K562 (cell line): ENCODE data around the gene PDZD2. TPM values are rescaled to one million over a fixed set of nuclear protein-coding genes. Genes with fewer than 3 reads are reported as not detected.

ENCODE experiments used
- ATAC-seq: fragments of 200-7000 bp; cut with Tn5 transposase; 3 replicates; pipeline ENCODE4 v1.9.1; 2020; ENCODE audit warnings: moderate library complexity
- BruUV-seq: library from RNA; stranded (reverse); fragments of 400-500 nt; replicated peaks from 2 replicates; lab custom pipeline; 2021; lab: Mats Ljungman, UMichigan
- CTCF ChIA-PET: fragments of 300-600 bp; formaldehyde crosslinking; extraction: SDS; loops from one replicate; lab custom pipeline; 2021; ENCODE audit warnings: low intra/inter-chr PET ratio; lab: Yijun Ruan, JAX
- POLR2A ChIA-PET: fragments of 300-600, 350-650 bp; sonication (Branson Sonifier 250); formaldehyde crosslinking; extraction: SDS; loops from one replicate; lab custom pipeline; 2021; ENCODE audit warnings: antibody characterized with exemption, inconsistent platforms; lab: Yijun Ruan, JAX
- DNase-seq, 4 experiments: peaks; one replicate each; pipeline versions ENCODE4 v3.0.0 to v3.0.0-alpha.2; 2011 to 2018; ENCODE audit warnings: low spot score in 3 of 4, mixed read lengths in 3 of 4; ENCODE audit errors: extremely low read depth in 1 of 4
- FAIRE-seq: peaks from 2 replicates; lab custom pipeline; 2011; peaks lifted over from hg19 to GRCh38; lab: Jason Lieb, UNC
- H2AFZ ChIP-seq: 2 replicates; pipeline ENCODE4 v1.6.0; 2011; ENCODE audit warnings: low read depth, low read length, control low read depth, inconsistent platforms
- H3K27ac ChIP-seq: fragments of 200-600 bp; 3 replicates; pipeline ENCODE4 v1.8.0; 2011; ENCODE audit warnings: low read depth, mild to moderate bottlenecking, control low read depth, inconsistent platforms, low read length, moderate library complexity, mixed read lengths; ENCODE audit errors: extremely low read depth
- H3K27me3 ChIP-seq, 2 experiments: fragments of 300-600 bp in 1 of 2; 2 replicates in 1 of 2; 3 replicates in 1 of 2; pipeline versions ENCODE4 v1.6.0 to v1.8.0; 2011; ENCODE audit warnings: inconsistent platforms in 2 of 2, low read length in 2 of 2, mild to moderate bottlenecking in 1 of 2, mixed read lengths in 1 of 2, moderate library complexity in 1 of 2; ENCODE audit not compliant: control insufficient read depth in 2 of 2, insufficient read depth in 2 of 2
- H3K36me3 ChIP-seq: fragments of 300-600 bp; 3 replicates; pipeline ENCODE4 v1.8.0; 2011; ENCODE audit warnings: mild to moderate bottlenecking, low read length, inconsistent platforms; ENCODE audit not compliant: control insufficient read depth, insufficient read depth
- H3K4me1 ChIP-seq, 2 experiments: fragments of 200-600 bp in 1 of 2; replicated peaks in 1 of 2; 2 replicates in 1 of 2; 3 replicates in 1 of 2; pipeline versions ENCODE4 v1.5.1 to v1.8.0; 2011; ENCODE audit warnings: inconsistent platforms in 2 of 2, low read length in 2 of 2, mild to moderate bottlenecking in 1 of 2, mixed read lengths in 1 of 2, moderate library complexity in 1 of 2; ENCODE audit not compliant: control insufficient read depth in 2 of 2, insufficient read depth in 2 of 2
- H3K4me2 ChIP-seq: 2 replicates; pipeline ENCODE4 v1.6.1; 2011; ENCODE audit warnings: low read length, control low read depth, inconsistent platforms, mixed read lengths; ENCODE audit not compliant: insufficient read depth
- H3K4me3 ChIP-seq: fragments of 200-600 bp; sonication (generic), shearing (Covaris generic); 2 replicates; pipeline ENCODE4 v1.5.1; 2016; ENCODE audit warnings: control low read depth, inconsistent platforms
- H3K79me2 ChIP-seq: fragments of 200-600 bp; 3 replicates; pipeline ENCODE4 v1.8.0; 2011; ENCODE audit warnings: low read length, inconsistent platforms; ENCODE audit not compliant: control insufficient read depth, insufficient read depth
- H3K9ac ChIP-seq, 2 experiments: 2 replicates each; pipeline versions ENCODE4 v1.6.0 to v1.6.1; 2011; ENCODE audit warnings: low read depth in 2 of 2, low read length in 2 of 2, control low read depth in 1 of 2, inconsistent platforms in 1 of 2, mild to moderate bottlenecking in 1 of 2, mixed read lengths in 1 of 2; ENCODE audit not compliant: insufficient read depth in 1 of 2
- H3K9me1 ChIP-seq: one replicate; pipeline ENCODE4 v1.6.0; 2011; ENCODE audit warnings: inconsistent platforms, mild to moderate bottlenecking, low read length, moderate library complexity; ENCODE audit not compliant: control insufficient read depth, insufficient read depth
- H3K9me3 ChIP-seq: replicated peaks from 2 replicates; pipeline ENCODE4 v1.5.1; 2011; ENCODE audit warnings: low read depth, low read length, inconsistent platforms; ENCODE audit not compliant: control insufficient read depth, insufficient read depth
- H4K20me1 ChIP-seq: replicated peaks from 2 replicates; pipeline ENCODE4 v1.6.1; 2011; ENCODE audit warnings: low read length, inconsistent platforms, mixed read lengths; ENCODE audit not compliant: control insufficient read depth, insufficient read depth
- CBFA2T2 ChIP-seq: fragments of 450-650 bp; conservative IDR thresholded peaks from 2 replicates; pipeline ENCODE4 v1.6.1; 2017; ENCODE audit warnings: mild to moderate bottlenecking
- ELF4 ChIP-seq: fragments of 450-650 bp; formaldehyde crosslinking; IDR thresholded peaks from 2 replicates; pipeline ENCODE4 v1.4.0; 2022; ENCODE audit warnings: missing genetic modification characterization
- IFI16 ChIP-seq: fragments of 250-450 bp; sonication (Bioruptor Pico); IDR thresholded peaks from 2 replicates; pipeline ENCODE4 v2.1.2; 2022; ENCODE audit warnings: mild to moderate bottlenecking, inconsistent platforms
- KLF1 ChIP-seq: fragments of 450-650 bp; IDR thresholded peaks from 2 replicates; pipeline ENCODE4 v1.6.1; 2016; ENCODE audit warnings: missing genetic modification characterization, missing compliant biosample characterization
- SIN3A ChIP-seq, 2 experiments: fragments of 150-350 bp in 1 of 2; IDR thresholded peaks; 2 replicates each; pipeline ENCODE4 v1.6.1; 2011 to 2016; ENCODE audit warnings: borderline replicate concordance in 2 of 2, low read depth in 2 of 2, low read length in 2 of 2, mild to moderate bottlenecking in 2 of 2, moderate library complexity in 2 of 2; ENCODE audit not compliant: control insufficient read depth in 1 of 2
- SRF ChIP-seq, 2 experiments: fragments of 250-450, 450-650 bp in 1 of 2; sonication (Bioruptor Pico) in 1 of 2; sonication (generic) in 1 of 2; formaldehyde crosslinking; IDR thresholded peaks; 2 replicates each; pipeline versions ENCODE4 v1.5.0 to v1.5.1; 2020 to 2022; ENCODE audit warnings: mild to moderate bottlenecking in 1 of 2, missing genetic modification reagents in 1 of 2
- YY1 ChIP-seq, 3 experiments: IDR thresholded peaks; 2 replicates each; pipeline ENCODE4 v1.6.1; 2011; ENCODE audit warnings: low read length in 2 of 3, mild to moderate bottlenecking in 2 of 3, moderate library complexity in 2 of 3, borderline replicate concordance in 1 of 3, control low read depth in 1 of 3, low read depth in 1 of 3; ENCODE audit not compliant: insufficient read depth in 3 of 3, insufficient replicate concordance in 2 of 3, control insufficient read depth in 1 of 3, insufficient read length in 1 of 3; ENCODE audit errors: extremely low read depth in 1 of 3
- ZKSCAN1 ChIP-seq: fragments of 150-350 bp; IDR thresholded peaks from 2 replicates; pipeline ENCODE4 v1.6.1; 2016; ENCODE audit warnings: low read depth, low read length
- ZNF239 ChIP-seq: fragments of 250-450 bp; sonication (Bioruptor Pico); IDR thresholded peaks from 2 replicates; pipeline ENCODE4 v1.4.0; 2020; ENCODE audit warnings: mild to moderate bottlenecking
- ZNF347 ChIP-seq: fragments of 450-650 bp; formaldehyde crosslinking; IDR thresholded peaks from 2 replicates; pipeline ENCODE4 v1.4.0; 2020; ENCODE audit warnings: low read depth, mild to moderate bottlenecking, moderate library complexity
- ZNF76 ChIP-seq: fragments of 250-450 bp; sonication (Bioruptor Pico); IDR thresholded peaks from 2 replicates; pipeline ENCODE4 v1.4.0; 2020; ENCODE audit warnings: mild to moderate bottlenecking, moderate library complexity, borderline replicate concordance
- WGBS: fragments of 100-300 bp; shearing (Covaris generic); methylation state at CpG from one replicate; pipeline ENCODE4 v1.1.6; 2016; ENCODE audit warnings: low coverage, mixed read lengths; ENCODE audit not compliant: insufficient coverage; ENCODE audit errors: missing lambda C conversion rate; 5-methylcytosine and 5-hydroxymethylcytosine counted together
- in situ Hi-C: fragments of 300-500 bp; cut with MboI; formaldehyde crosslinking; loops from 4 replicates; pipeline ENCODE4 v1.15.0; 2018; ENCODE audit warnings: inconsistent platforms, mixed read lengths
- intact Hi-C: fragments of 100-400 bp; cut with micrococcal nuclease; formaldehyde crosslinking; loops from 2 replicates; pipeline ENCODE4 v1.14.2; 2022
- polyA plus RNA-seq, 8 experiments: library from polyadenylated mRNA; depleted of rRNA in 4 of 8; stranded (reverse) in 5 of 8; unstranded in 3 of 8; fragments of >200 nt; fragmentation: Nextera tagmentation in 2 of 8; fragmentation: Illumina TruSeq in 1 of 8; extraction: Ambion mirVana in 2 of 8; extraction: Trizol in 1 of 8; gene quantifications; 2 replicates each; pipeline versions ENCODE4 v1.2.1 to v1.2.3, GENCODE V29; 2011 to 2014; ENCODE audit warnings: inconsistent platforms in 1 of 8, missing spikeins in 1 of 8
- total RNA-seq, 7 experiments: library from RNA; depleted of rRNA in 6 of 7; stranded (reverse); fragments of >200 nt in 6 of 7; fragmentation: Illumina TruSeq in 2 of 7; extraction: Trizol in 2 of 7; gene quantifications; 2 replicates each; pipeline versions ENCODE4 v1.2.1 to v1.2.3, GENCODE V29; 2011 to 2021; ENCODE audit warnings: low replicate concordance in 1 of 7
- TF ChIP-seq, protein P1 (sequence below): sonication (generic); formaldehyde crosslinking; IDR thresholded peaks from 2 replicates; pipeline ENCODE4 v1.8.0; 2022; ENCODE audit warnings: missing genetic modification reagents, mild to moderate bottlenecking, borderline replicate concordance
- TF ChIP-seq, protein P2 (sequence below): fragments of 250-450 bp; sonication (Bioruptor Pico); IDR thresholded peaks from 2 replicates; pipeline ENCODE4 v1.8.0; 2022; ENCODE audit warnings: moderate library complexity, mild to moderate bottlenecking, inconsistent platforms
- TF ChIP-seq, protein P3 (sequence below): fragments of 450-650 bp; IDR thresholded peaks from 2 replicates; pipeline ENCODE4 v1.6.1; 2016; ENCODE audit warnings: antibody characterized with exemption
- TF ChIP-seq, protein P4 (sequence below): fragments of 250-450 bp; sonication (Bioruptor Pico); IDR thresholded peaks from 2 replicates; pipeline ENCODE4 v1.4.0; 2020

The PDZD2 gene
- total and polyA plus RNA-seq, 9 of the 15 experiments (the other 6 are each of a cell fraction or from before 2014, with no cell fraction given), result 0.02 to 0.08 (median 0.04) TPM; not detected in 6

DNA sequence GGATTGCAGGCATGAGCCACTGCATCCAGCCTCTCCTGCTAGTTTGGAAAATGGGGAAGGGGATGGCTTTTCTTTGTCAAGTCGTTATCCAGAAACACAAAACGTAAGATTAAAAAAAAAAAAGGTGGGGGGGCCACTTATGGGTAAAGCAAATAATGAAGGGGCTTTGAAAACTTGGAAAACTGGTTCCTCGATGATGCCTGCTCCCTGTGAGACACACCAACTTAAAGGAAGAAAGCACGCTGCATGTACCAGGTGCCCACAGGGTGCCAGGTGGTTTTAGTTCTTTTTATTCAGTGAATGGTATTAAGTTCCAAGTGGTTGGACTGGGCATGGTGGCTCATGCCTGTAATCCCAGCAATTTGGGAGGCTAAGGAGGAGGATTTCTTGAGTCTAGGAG is 365.1 kb downstream of the PDZD2 start (continued):
- TF ChIP-seq, protein P1, sequence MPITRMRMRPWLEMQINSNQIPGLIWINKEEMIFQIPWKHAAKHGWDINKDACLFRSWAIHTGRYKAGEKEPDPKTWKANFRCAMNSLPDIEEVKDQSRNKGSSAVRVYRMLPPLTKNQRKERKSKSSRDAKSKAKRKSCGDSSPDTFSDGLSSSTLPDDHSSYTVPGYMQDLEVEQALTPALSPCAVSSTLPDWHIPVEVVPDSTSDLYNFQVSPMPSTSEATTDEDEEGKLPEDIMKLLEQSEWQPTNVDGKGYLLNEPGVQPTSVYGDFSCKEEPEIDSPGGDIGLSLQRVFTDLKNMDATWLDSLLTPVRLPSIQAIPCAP (CRISPR knock-in tag), result no peak

DNA sequence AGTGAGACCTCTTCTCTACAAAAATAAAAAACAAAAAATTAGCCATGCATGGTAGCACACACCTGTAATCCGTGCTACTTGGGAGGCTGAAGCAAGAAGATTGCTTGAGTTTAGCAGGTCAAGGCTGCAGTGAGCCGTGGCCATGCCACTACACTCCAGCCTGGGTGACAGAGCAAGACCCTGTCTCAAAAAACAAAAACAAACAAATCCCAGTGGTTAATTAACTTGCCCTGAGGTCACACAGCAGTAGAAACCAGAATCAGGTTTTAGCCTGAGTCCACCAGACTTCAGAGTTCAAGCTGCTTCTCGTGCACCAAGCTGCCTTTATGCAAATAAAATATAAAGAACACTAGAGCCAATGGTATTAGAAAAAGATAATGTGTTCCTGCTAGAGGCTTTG is 365.5 kb downstream of the PDZD2 start:
- DNase-seq, result no peak
- no peak for TF ChIP-seq ZKSCAN1
- no peak for TF ChIP-seq ZNF239 (CRISPR knock-in tag)
- TF ChIP-seq ZNF347, result no peak
- no peak for TF ChIP-seq YY1 (IDR thresholded peaks at IDR 0.05; ENCODE audit: borderline replicate concordance in 1 of 3, control insufficient read depth in 1 of 3, extremely low read depth in 1 of 3, insufficient read depth in 3 of 3, insufficient read length in 1 of 3, insufficient replicate concordance in 2 of 3, low read depth in 1 of 3, low read length in 2 of 3)
- TF ChIP-seq, protein P2, sequence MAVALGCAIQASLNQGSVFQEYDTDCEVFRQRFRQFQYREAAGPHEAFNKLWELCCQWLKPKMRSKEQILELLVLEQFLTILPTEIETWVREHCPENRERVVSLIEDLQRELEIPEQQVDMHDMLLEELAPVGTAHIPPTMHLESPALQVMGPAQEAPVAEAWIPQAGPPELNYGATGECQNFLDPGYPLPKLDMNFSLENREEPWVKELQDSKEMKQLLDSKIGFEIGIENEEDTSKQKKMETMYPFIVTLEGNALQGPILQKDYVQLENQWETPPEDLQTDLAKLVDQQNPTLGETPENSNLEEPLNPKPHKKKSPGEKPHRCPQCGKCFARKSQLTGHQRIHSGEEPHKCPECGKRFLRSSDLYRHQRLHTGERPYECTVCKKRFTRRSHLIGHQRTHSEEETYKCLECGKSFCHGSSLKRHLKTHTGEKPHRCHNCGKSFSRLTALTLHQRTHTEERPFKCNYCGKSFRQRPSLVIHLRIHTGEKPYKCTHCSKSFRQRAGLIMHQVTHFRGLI (CRISPR knock-in tag), result no peak
- TF ChIP-seq KLF1, result no peak
- TF ChIP-seq, protein P3, sequence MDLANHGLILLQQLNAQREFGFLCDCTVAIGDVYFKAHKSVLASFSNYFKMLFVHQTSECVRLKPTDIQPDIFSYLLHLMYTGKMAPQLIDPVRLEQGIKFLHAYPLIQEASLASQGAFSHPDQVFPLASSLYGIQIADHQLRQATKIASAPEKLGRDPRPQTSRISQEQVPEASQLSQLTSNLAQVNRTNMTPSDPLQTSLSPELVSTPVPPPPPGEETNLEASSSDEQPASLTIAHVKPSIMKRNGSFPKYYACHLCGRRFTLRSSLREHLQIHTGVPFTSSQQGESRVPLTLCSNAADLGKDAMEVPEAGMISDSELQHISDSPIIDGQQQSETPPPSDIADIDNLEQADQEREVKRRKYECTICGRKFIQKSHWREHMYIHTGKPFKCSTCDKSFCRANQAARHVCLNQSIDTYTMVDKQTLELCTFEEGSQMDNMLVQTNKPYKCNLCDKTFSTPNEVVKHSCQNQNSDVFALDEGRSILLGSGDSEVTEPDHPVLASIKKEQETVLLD, result no peak
- no peak for TF ChIP-seq ELF4 (CRISPR knock-in tag)
- TF ChIP-seq ZNF76, result no peak
- TF ChIP-seq CBFA2T2, result no peak
- no peak for TF ChIP-seq IFI16 (CRISPR knock-in tag)
- TF ChIP-seq, protein P4, sequence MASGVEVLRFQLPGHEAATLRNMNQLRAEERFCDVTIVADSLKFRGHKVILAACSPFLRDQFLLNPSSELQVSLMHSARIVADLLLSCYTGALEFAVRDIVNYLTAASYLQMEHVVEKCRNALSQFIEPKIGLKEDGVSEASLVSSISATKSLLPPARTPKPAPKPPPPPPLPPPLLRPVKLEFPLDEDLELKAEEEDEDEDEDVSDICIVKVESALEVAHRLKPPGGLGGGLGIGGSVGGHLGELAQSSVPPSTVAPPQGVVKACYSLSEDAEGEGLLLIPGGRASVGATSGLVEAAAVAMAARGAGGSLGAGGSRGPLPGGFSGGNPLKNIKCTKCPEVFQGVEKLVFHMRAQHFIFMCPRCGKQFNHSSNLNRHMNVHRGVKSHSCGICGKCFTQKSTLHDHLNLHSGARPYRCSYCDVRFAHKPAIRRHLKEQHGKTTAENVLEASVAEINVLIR (CRISPR knock-in tag), result no peak
- TF ChIP-seq SIN3A (IDR thresholded peaks at IDR 0.05; ENCODE audit: borderline replicate concordance in 2 of 2, control insufficient read depth in 1 of 2, low read depth in 2 of 2, low read length in 2 of 2), result no peak
- no peak for TF ChIP-seq SRF (CRISPR knock-in tag; IDR thresholded peaks at IDR 0.05)

More for the DNA sequence above, 365.5 kb downstream of the PDZD2 start:
- no TSS peak for BruUV-seq
- Histone ChIP-seq H3K27ac (no peak overlapping the region), H3K27me3 (peaks cover 16 to 49% of the 10 kb centered on the region in 2 experiments; a peak in 4 of 5 replicates), H3K4me1 (no peaks in the 10 kb centered on the region), H3K4me3 (no peak overlapping the region), H3K4me2 (no peak overlapping the region), H3K9me1 (no peaks in the 10 kb centered on the region), H4K20me1 (no peaks in the 10 kb centered on the region), H2AFZ (no peak overlapping the region), H3K9me3 (no peaks in the 10 kb centered on the region), H3K36me3 (no peaks in the 10 kb centered on the region), H3K79me2 (no peaks in the 10 kb centered on the region), H3K9ac (no peak overlapping the region)
- ATAC-seq (no peak), FAIRE-seq (no peak)
- ChIA-PET CTCF (no interaction called here), POLR2A (no interaction called here)
- in situ Hi-C loops (no loop called here), intact Hi-C loops (no loop called here)
- WGBS, result 0% methylated on average over 3 of the region's 3 CpGs
